ENCODE measurements around the gene LRRC4C. TPM values are rescaled to one million over a fixed set of nuclear protein-coding genes. Genes with fewer than 3 reads are reported as not detected.

Gene LRRC4C
- total and polyA plus RNA-seq, 2 donors (not counting 3 experiments of a cell fraction or from before 2014, with no cell fraction given): not detected

- Histone ChIP-seq H3K36me3 (ENCODE audit: control insufficient read depth in 2 of 2, extremely low read depth in 1 of 2, insufficient read depth in 2 of 2, low read length in 2 of 2) (no peaks in the 10 kb centered on the region), H3K4me2 (ENCODE audit: insufficient read depth, low read length) (no peak overlapping the region), H3K79me2 (ENCODE audit: control insufficient read depth, insufficient read depth, low read length) (no peaks in the 10 kb centered on the region), H3K27me3 (ENCODE audit: control insufficient read depth in 2 of 2, insufficient read depth in 2 of 2, low read length in 2 of 2) (no peaks in the 10 kb centered on the region), H4K20me1 (replicated peaks; ENCODE audit: control insufficient read depth, extremely low read depth, insufficient read depth, low read length) (no peaks in the 10 kb centered on the region), H3K4me1 (ENCODE audit: control insufficient read depth, extremely low read depth, insufficient read depth, low read length) (no peaks in the 10 kb centered on the region), H3K9ac (replicated peaks; ENCODE audit: extremely low read depth, insufficient read depth, low read length) (no peak overlapping the region), H3K27ac (ENCODE audit: insufficient read depth, low read depth, low read length) (no peak overlapping the region), H2AFZ (ENCODE audit: low read depth, low read length) (no peak overlapping the region), H3K9me1 (replicated peaks; ENCODE audit: control insufficient read depth, extremely low read depth, insufficient read depth, low read length) (no peaks in the 10 kb centered on the region), H3K9me3 (replicated peaks; ENCODE audit: control insufficient read depth, insufficient read depth, low read length) (no peaks in the 10 kb centered on the region), H3K4me3 (replicated peaks in 1 of 3; ENCODE audit: insufficient read depth in 1 of 3, low read depth in 1 of 3, low read length in 3 of 3) (no peak overlapping the region)
- ChIA-PET CTCF (no interaction called here), POLR2A (no interaction called here)
- DNase-seq (ENCODE audit: low read depth, low spot score) (no peak), FAIRE-seq (no peak)
- dilution Hi-C loops (cut with MboI; ENCODE audit: extremely low pct_ligation_motif_present, low sequenced_read_pairs): no loop called here
- TF ChIP-seq GATA2 (IDR thresholded peaks at IDR 0.05; ENCODE audit: insufficient read depth, insufficient read length, low read depth, low read length) (no peak), POLR2A (IDR thresholded peaks at IDR 0.05; ENCODE audit: low read depth, low read length) (no peak), JUN (IDR thresholded peaks at IDR 0.05; ENCODE audit: borderline replicate concordance, insufficient read depth, insufficient read length, low read depth) (no peak), MYC (IDR thresholded peaks at IDR 0.05; ENCODE audit: low read depth, low read length) (no peak), CTCF (IDR thresholded peaks at IDR 0.05; ENCODE audit: extremely low read depth in 1 of 2, insufficient read depth in 1 of 2, low read depth in 1 of 2, low read length in 2 of 2) (no peak), FOS (IDR thresholded peaks at IDR 0.05; ENCODE audit: borderline replicate concordance, insufficient read depth, low read length) (no peak), EZH2 (IDR thresholded peaks at IDR 0.05; ENCODE audit: borderline replicate concordance, low read depth, low read length, severe bottlenecking) (no peak), POLR2AphosphoS5 (IDR thresholded peaks at IDR 0.05; ENCODE audit: insufficient read depth, low read depth, low read length) (no peak)
- TF ChIP-seq, protein P1, sequence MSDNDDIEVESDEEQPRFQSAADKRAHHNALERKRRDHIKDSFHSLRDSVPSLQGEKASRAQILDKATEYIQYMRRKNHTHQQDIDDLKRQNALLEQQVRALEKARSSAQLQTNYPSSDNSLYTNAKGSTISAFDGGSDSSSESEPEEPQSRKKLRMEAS (IDR thresholded peaks at IDR 0.05; ENCODE audit: insufficient read depth, insufficient read length): no peak
- intact Hi-C loops (cut with micrococcal nuclease): no loop called here
- BruUV-seq (replicated peaks): no TSS peak
Observed at GRCh38 chr11:41431784-41432183, 27.7 kb downstream of the LRRC4C start.

Measured in endothelial cell of umbilical vein (primary cell).